Measurements from ENCODE around the gene AFMID.

Gene AFMID

DNA sequence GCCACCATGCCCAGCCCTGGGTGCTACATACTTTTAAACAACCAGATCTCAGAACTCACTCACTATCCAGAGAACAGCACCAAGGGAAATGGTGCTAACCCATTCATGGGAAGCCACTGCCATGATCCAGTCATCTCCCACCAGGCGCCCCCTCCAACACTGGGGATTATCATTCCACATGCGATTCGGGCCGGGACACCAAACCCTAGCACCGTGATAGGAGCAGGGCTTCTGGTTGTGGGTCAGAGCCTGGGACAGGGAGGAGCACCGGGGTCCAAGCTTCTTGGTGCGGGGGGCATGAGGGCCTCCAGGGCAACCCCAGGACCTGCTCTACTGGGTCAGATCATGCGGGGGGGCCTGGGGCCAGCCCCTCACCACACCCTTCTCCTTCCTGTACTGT lies 48.7 kb downstream of the AFMID start:
- no peaks in the 10 kb centered on the region for H3K4me1 ChIP-seq (ENCODE audit: insufficient read depth, low read length)
- 81% methylated on average over 8 of the region's 8 CpGs for WGBS
- H3K36me3 ChIP-seq (ENCODE audit: insufficient read depth, low read length) = no peaks in the 10 kb centered on the region

DNA sequence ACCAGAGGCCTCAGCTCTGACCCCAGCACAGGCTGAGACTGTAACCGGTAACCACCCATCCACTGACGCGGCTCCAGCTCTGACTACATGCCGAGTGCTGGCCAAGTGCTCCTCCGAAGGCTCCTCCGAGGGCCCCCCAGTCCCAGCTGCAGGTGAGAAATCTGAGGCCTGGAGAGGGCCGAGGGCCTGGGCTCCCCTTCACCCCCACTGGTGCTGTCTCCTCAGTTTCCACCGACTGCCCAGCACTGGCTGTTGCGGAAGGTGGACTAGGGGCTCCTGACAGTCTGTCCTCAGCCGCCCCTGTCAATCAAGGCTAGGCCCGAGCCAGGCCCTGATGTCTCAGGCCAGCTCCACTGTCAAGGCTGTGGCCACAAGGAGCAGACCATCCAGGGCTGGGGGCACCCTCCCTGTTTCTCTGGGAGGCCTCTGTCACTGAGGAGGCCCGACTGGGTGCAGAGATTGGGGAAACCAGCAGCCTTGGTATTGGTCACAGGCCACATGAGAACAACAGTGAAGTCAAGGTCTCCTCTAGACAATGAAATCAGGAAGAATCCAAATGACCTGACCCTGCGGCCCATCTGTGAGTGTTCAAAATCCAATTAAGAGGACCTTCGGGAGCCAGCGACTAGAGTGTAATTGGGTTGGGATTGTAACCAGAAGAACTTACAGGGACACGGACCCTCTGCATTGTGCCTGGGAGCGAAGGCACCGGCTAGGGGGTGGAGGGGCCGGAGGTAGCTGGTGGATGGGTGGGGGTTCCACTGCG lies 49.4 kb downstream of the AFMID start:
- WGBS = 93% methylated on average over 20 of the region's 20 CpGs
- H3K4me3 ChIP-seq (ENCODE audit: low read length) = no peak overlapping the region
- no peak overlapping the region for H3K27ac ChIP-seq (ENCODE audit: low read depth, low read length)
- H3K9me3 ChIP-seq (ENCODE audit: insufficient read depth, low read depth, low read length) = no peaks in the 10 kb centered on the region
- H3K9ac ChIP-seq (ENCODE audit: low read depth, low read length) = no peak overlapping the region
- H3K27me3 ChIP-seq (ENCODE audit: insufficient read depth, low read length) = peaks cover 16% of the 10 kb centered on the region
- H3K36me3 ChIP-seq (ENCODE audit: insufficient read depth, low read length) = no peaks in the 10 kb centered on the region
- H3K4me1 ChIP-seq (ENCODE audit: insufficient read depth, low read length) = no peaks in the 10 kb centered on the region

More for the DNA sequence above, 48.7 kb downstream of the AFMID start:
- H3K9me3 ChIP-seq (ENCODE audit: insufficient read depth, low read depth, low read length) = no peaks in the 10 kb centered on the region
- no peak overlapping the region for H3K9ac ChIP-seq (ENCODE audit: low read depth, low read length)
- peaks cover 23% of the 10 kb centered on the region for H3K27me3 ChIP-seq (ENCODE audit: insufficient read depth, low read length)
- H3K4me3 ChIP-seq (ENCODE audit: low read length) = no peak overlapping the region
- no peak overlapping the region for H3K27ac ChIP-seq (ENCODE audit: low read depth, low read length)

DNA sequence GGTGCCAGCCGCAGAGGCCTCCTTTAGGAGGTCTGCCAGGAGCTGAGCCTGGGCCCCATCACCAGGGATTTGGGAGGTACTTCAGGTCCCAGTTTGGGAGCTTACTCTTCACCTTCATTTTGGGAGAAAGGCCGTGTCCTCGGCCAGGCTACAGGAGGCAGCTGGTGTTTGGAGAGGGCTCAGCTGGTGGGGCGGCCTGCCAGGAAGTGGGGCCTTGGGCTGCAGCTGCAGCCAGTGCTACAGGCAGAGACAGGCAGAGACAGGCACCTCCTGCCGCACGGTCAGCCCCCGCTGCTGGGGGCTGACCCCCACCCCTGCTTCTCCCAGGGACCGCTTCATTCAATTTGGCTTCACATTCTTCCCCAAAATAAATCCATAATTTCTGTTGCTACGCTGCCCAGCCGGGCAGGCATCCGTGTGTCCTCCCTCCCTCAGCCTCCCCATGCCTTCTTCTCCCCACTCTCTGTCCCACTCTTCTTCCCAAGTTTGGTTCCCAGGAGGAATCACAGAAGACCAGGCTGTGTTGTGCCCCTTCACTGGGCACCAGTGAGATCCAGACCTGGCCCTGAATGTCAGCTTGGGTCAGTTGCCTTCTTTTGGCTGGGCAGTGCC lies 50.3 kb downstream of the AFMID start:
- Histone ChIP-seq H3K9me3 (ENCODE audit: insufficient read depth, low read depth, low read length) (no peaks in the 10 kb centered on the region), H3K36me3 (ENCODE audit: insufficient read depth, low read length) (no peaks in the 10 kb centered on the region), H3K4me3 (ENCODE audit: low read length) (no peak overlapping the region), H3K27me3 (ENCODE audit: insufficient read depth, low read length) (peaks cover 7% of the 10 kb centered on the region), H3K27ac (ENCODE audit: low read depth, low read length) (no peak overlapping the region), H3K4me1 (ENCODE audit: insufficient read depth, low read length) (no peaks in the 10 kb centered on the region), H3K9ac (ENCODE audit: low read depth, low read length) (no peak overlapping the region)
- 92% methylated on average over 11 of the region's 11 CpGs for WGBS

DNA sequence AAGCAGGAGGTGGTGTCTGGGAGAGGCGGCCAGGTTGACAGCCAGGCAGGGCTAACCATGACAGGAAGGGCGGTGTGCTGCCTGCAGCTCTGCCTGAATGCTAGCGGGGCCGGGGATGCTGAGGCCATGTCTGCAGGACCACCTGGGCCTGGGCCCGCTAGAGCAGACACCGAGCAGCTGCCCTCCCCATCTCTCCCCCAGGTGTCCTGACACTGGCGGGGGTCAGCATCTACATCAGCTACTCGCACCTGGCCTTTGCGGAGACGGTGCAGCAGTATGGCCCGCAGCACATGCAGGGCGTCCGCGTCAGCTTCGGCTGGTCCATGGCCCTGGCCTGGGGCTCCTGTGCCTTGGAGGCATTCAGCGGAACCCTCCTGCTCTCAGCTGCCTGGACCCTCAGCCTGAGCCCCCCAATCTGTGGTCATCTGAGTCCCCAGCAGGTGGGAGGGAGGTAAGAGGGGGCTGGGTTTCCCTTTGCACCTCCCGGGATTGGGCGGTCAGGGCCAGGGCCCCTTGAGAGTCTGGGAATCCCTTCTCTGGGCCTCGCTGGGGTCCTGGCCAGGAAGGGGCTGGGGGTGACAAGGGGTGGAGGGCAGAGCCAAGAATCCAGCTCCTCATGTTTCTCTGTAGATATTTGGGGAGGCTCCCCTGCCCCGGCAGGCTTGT lies 51.8 kb downstream of the AFMID start:
- Histone ChIP-seq H3K9ac (ENCODE audit: low read depth, low read length) (no peak overlapping the region), H3K4me3 (ENCODE audit: low read length) (no peak overlapping the region), H3K4me1 (ENCODE audit: insufficient read depth, low read length) (no peaks in the 10 kb centered on the region), H3K27me3 (ENCODE audit: insufficient read depth, low read length) (no peaks in the 10 kb centered on the region), H3K9me3 (ENCODE audit: insufficient read depth, low read depth, low read length) (no peaks in the 10 kb centered on the region), H3K36me3 (ENCODE audit: insufficient read depth, low read length) (no peaks in the 10 kb centered on the region), H3K27ac (ENCODE audit: low read depth, low read length) (no peak overlapping the region)
- 89% methylated on average over 20 of the region's 20 CpGs for WGBS

DNA sequence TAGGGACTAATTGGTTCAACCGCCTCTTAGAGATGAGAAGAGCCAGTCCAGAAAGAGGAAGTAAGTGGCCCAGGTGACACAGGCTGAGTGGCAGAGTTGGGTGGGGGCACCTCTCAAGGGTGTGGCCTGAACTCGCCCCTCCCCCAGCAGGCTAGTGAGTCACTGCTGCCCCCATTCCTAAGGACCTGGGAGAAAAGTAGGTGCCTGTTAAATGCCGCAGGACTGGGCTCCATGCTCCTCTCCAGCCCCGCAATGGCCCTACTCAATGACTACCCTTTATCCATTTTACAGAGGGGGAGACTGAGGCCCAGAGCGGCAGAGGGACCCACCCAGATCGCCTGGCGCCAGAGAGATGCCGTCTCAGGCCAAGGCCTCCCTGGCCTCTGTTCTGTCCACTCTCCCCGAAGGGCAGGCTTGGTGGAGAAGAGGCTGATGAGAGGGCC lies 52.3 kb downstream of the AFMID start:
- Histone ChIP-seq H3K4me3 (ENCODE audit: low read length) (no peak overlapping the region), H3K9ac (ENCODE audit: low read depth, low read length) (no peak overlapping the region), H3K4me1 (ENCODE audit: insufficient read depth, low read length) (no peaks in the 10 kb centered on the region), H3K36me3 (ENCODE audit: insufficient read depth, low read length) (no peaks in the 10 kb centered on the region), H3K27me3 (ENCODE audit: insufficient read depth, low read length) (no peaks in the 10 kb centered on the region), H3K9me3 (ENCODE audit: insufficient read depth, low read depth, low read length) (no peaks in the 10 kb centered on the region), H3K27ac (ENCODE audit: low read depth, low read length) (no peak overlapping the region)
- WGBS = 90% methylated on average over 9 of the region's 9 CpGs

DNA sequence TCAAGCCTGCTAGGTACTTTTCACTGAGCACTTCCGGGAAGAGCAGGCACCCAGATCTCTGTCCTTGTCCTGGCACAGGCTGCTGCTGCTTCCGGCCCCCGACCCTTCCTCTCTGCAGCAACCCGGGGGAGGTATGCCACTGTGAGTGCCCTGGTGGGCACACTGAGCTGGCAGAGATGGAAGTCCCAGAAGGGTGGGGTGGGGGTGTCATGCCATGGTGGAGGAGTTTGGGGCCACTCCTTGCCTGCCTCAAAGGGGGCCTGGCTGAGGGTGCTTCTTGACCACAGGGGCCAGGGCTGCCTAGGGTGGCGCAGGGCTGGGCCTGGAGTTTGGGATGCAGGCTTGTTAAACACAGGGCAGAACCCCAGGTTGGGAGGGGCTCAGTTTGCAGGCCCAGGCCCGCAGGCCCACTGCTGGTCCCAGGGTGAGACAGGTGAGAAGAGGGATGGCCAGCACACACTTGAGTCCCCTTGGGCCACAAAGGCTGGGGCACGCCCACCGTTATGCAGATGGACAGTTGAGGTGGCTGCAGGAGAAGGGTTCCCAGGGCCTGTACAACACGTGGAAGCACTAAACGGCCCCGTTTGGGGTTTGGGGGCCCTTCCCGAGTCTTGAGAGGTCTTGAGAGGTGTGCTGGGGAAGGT lies 53.0 kb downstream of the AFMID start:
- H3K9me3 ChIP-seq (ENCODE audit: insufficient read depth, low read depth, low read length) = no peaks in the 10 kb centered on the region
- H3K27ac ChIP-seq (ENCODE audit: low read depth, low read length) = no peak overlapping the region
- no peak overlapping the region for H3K4me3 ChIP-seq (ENCODE audit: low read length)
- H3K4me1 ChIP-seq (ENCODE audit: insufficient read depth, low read length) = no peaks in the 10 kb centered on the region
- no peak overlapping the region for H3K9ac ChIP-seq (ENCODE audit: low read depth, low read length)
- no peaks in the 10 kb centered on the region for H3K27me3 ChIP-seq (ENCODE audit: insufficient read depth, low read length)
- WGBS = 87% methylated on average over 12 of the region's 12 CpGs
- no peaks in the 10 kb centered on the region for H3K36me3 ChIP-seq (ENCODE audit: insufficient read depth, low read length)

DNA sequence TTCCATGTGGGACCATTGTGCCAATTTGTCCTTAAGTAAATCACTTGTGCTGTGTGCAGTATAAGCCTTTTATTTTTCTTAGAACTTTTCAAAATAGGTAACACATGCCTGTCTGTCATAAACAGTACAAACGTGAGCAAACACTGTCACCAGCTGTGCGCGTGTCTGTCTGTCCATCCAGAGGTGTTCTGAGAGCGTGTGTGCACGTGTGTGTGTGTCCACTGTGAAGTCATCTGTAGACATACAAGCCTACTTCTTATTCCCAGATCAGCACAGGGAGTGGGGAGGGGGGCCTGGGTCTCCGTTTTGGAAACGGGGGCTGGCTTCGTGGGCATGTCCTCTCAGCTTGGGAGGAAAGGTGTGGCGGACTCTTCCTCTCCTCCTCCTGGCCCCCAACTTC lies 53.7 kb downstream of the AFMID start:
- Histone ChIP-seq H3K9ac (ENCODE audit: low read depth, low read length) (no peak overlapping the region), H3K4me3 (ENCODE audit: low read length) (no peak overlapping the region), H3K36me3 (ENCODE audit: insufficient read depth, low read length) (no peaks in the 10 kb centered on the region), H3K4me1 (ENCODE audit: insufficient read depth, low read length) (no peaks in the 10 kb centered on the region), H3K27ac (ENCODE audit: low read depth, low read length) (no peak overlapping the region), H3K9me3 (ENCODE audit: insufficient read depth, low read depth, low read length) (0 out of 2 replicates have a peak, but pooled peaks cover 6% of the 10 kb centered on the region), H3K27me3 (ENCODE audit: insufficient read depth, low read length) (no peaks in the 10 kb centered on the region)
- 96% methylated on average over 9 of the region's 9 CpGs for WGBS

DNA sequence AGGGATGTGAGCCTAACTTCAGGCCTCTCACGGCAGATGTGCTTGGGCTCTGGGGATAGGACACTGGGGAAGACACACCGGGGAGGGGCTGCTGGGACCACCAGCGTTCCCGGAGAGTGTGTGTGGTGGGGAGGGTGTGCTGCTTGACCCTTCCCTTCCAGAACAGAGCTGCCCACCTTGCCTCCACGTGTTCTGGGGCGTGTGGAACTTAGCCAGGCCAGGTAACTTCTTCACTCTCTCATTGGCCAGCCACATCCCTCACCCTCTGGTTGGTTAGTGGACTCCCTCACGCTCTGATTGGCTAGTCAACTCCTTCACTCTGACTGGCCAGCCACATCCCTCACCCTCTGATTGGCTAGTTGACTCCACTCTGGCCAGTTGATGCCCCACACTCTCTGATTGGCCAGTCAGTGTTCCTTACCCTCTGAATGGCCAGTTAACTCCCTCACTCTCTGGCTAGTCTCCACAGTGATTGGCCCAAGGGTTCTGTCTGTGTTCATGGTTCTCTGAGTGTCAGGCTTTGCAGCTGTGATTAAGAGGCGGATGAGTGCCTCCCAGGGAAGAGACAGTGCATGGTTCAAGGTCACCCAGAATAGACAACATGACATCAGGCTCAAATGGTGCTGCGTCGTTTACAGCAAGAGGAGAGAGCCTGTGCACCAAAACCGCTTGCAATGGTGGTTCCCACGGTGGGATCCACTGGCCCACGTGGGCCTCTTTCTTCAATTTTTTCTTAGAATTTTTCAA lies 54.3 kb downstream of the AFMID start:
- 0 out of 2 replicates have a peak, but pooled peaks cover 6% of the 10 kb centered on the region for H3K9me3 ChIP-seq (ENCODE audit: insufficient read depth, low read depth, low read length)
- H3K4me1 ChIP-seq (ENCODE audit: insufficient read depth, low read length) = no peaks in the 10 kb centered on the region
- no peaks in the 10 kb centered on the region for H3K36me3 ChIP-seq (ENCODE audit: insufficient read depth, low read length)
- WGBS = 90% methylated on average over 12 of the region's 13 CpGs
- H3K27me3 ChIP-seq (ENCODE audit: insufficient read depth, low read length) = no peaks in the 10 kb centered on the region
- no peak overlapping the region for H3K27ac ChIP-seq (ENCODE audit: low read depth, low read length)
- no peak overlapping the region for H3K9ac ChIP-seq (ENCODE audit: low read depth, low read length)
- no peak overlapping the region for H3K4me3 ChIP-seq (ENCODE audit: low read length)

DNA sequence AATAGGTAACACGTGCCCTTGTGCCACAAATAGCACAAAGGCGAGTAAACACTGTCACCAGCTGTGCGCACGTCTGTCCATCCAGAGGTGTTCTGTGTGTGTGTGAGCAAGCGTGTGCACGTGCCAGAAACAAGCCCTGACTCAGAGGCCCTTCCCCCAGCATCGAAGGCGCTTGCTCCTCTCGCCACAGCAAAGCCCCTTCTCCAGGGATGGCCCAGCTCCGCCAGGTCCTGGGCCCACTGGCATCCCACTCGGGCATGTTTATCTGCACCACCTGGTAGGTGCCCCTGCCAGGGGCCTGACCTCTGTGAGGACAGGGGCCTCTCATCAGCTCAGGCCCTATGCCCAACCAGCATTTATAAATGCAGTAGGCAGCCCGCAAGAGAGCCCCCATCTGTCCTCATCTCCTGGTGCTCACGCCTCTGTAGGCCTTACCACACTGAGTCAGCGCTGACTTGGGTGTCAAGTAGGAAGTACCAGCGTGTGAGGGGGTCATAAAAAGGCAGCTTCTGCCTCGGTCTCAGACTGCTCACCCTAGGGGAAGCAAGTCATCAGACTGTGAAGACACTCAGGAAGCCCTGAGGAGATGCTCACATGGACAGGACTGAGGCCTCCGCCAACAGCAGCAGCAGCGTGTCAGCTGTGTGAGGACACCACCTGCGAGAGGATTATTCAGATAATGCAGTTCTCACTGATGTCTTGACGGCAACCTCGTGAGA lies 55.0 kb downstream of the AFMID start:
- Histone ChIP-seq H3K4me3 (ENCODE audit: low read length) (no peak overlapping the region), H3K27ac (ENCODE audit: low read depth, low read length) (no peak overlapping the region), H3K27me3 (ENCODE audit: insufficient read depth, low read length) (no peaks in the 10 kb centered on the region), H3K9ac (ENCODE audit: low read depth, low read length) (no peak overlapping the region), H3K36me3 (ENCODE audit: insufficient read depth, low read length) (no peaks in the 10 kb centered on the region), H3K4me1 (ENCODE audit: insufficient read depth, low read length) (no peaks in the 10 kb centered on the region), H3K9me3 (ENCODE audit: insufficient read depth, low read depth, low read length) (0 out of 2 replicates have a peak, but pooled peaks cover 6% of the 10 kb centered on the region)
- 92% methylated on average over 21 of the region's 21 CpGs for WGBS

DNA sequence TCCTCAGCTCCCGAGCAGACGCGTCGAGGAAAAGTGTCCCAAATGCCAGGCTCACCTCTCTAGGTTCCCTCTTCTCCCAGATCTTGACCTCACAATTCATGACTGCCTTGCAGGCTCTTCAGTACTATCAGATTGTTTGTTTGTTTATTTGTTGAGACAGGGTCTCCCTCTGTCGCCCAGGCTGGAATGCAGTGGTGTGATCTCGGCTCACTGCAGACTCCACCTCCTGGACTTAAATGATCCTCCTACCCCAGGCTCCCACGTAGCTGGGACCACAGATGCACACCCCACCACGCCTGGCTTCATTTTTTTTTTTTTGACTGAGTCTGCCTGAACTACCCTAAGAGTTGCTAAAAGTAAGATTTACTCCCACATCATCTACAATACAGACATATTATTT lies 60.1 kb downstream of the AFMID start:
- Histone ChIP-seq H3K9me3 (ENCODE audit: insufficient read depth, low read depth, low read length) (0 out of 2 replicates have a peak, but pooled peaks cover 6% of the 10 kb centered on the region), H3K4me3 (ENCODE audit: low read length) (no peak overlapping the region), H3K27me3 (ENCODE audit: insufficient read depth, low read length) (no peaks in the 10 kb centered on the region), H3K27ac (ENCODE audit: low read depth, low read length) (no peak overlapping the region), H3K9ac (ENCODE audit: low read depth, low read length) (no peak overlapping the region), H3K4me1 (ENCODE audit: insufficient read depth, low read length) (peaks cover 4% of the 10 kb centered on the region; the same call in 1 of the 2 replicates), H3K36me3 (ENCODE audit: insufficient read depth, low read length) (no peaks in the 10 kb centered on the region)
- 76% methylated on average over 8 of the region's 8 CpGs for WGBS

All from HUES64 (cell line).